GM19452 (cell line): ENCODE data around the gene UBAC2.
A peak's percentile ranks its signal among the peaks of the same experiment; 100 is the strongest.

Source experiments
- ATAC-seq: cut with Tn5 transposase; IDR thresholded peaks from one replicate; pipeline ENCODE4 v1.9.1; 2021; ENCODE audit not compliant: unreplicated experiment

The UBAC2 gene

DNA sequence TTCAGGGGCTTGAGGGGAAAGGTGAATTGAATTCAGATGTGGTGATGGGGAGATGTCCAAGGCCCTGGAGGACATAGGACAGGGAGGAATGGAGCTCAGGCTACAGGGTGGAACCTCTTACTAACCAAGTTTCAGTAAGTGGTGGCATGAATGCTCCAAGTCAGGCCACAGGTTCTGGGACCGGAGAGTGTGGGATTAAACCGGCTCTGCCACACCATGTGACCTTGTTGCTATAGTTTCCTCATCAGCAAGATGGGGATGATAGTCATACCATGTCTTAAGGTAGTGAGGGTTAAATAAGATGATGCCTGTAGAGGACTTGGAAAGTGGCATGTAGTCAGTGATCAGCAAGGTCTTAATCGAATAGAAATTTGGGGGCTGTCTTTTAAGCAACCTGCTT, 90.2 kb downstream of the UBAC2 start:
- no peak for ATAC-seq

DNA sequence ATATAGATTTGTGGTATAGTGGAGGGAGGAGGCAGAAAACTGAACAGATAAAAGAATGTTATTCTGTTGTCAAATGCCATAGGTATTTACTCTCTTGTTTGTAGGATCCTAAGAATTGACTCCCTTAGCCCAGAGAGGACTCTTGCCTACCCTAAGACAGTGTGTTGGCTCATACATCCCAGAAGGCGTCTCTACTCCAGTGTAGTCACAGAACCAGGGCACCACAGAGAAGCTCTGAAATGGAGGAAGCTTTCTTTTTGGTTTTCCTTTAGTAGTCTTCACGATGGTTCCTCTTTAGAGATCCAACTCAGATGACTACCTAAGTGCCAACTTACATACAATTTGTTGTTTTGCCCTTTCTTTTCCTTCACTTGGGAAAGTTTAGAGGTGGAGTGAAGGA, 92.5 kb downstream of the UBAC2 start:
- ATAC-seq, result no peak

DNA sequence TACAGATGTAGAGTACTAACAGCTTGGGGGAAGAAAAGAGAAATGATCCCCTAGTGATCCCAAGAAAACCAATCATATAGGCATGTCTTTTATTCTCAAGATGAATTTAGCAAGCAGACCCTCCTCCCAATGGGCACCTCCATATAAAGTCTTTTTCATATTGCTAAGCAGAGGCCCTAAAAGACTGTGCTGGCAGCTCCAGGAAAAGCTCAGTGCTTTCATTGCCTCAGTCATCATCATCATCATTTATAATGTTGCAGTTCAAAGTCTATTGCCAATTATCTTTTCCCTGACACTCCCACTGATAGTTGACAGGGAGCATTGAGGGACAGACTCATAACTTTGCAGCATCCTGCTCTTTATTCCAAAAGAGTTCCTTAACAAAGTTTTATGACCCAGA, 93.5 kb downstream of the UBAC2 start:
- no peak for ATAC-seq

DNA sequence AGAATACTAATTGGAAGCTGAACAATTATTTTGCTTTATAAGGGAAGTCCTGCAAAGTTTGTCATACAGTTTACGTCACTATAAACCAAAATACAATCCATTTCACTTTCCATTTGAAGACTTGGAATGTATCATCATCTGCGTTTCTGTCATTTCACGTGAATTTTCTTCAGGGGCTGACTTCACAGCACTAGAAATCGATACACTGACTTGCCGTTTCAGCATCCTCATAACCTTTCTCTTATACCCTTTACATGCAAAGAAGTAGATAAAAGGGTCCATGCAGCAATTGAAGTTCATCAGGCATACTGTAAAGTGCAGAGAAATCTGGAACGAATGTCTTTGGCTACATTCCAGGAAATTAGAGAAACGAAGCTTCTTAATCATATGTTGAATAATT, 94.3 kb downstream of the UBAC2 start:
- no peak for ATAC-seq

DNA sequence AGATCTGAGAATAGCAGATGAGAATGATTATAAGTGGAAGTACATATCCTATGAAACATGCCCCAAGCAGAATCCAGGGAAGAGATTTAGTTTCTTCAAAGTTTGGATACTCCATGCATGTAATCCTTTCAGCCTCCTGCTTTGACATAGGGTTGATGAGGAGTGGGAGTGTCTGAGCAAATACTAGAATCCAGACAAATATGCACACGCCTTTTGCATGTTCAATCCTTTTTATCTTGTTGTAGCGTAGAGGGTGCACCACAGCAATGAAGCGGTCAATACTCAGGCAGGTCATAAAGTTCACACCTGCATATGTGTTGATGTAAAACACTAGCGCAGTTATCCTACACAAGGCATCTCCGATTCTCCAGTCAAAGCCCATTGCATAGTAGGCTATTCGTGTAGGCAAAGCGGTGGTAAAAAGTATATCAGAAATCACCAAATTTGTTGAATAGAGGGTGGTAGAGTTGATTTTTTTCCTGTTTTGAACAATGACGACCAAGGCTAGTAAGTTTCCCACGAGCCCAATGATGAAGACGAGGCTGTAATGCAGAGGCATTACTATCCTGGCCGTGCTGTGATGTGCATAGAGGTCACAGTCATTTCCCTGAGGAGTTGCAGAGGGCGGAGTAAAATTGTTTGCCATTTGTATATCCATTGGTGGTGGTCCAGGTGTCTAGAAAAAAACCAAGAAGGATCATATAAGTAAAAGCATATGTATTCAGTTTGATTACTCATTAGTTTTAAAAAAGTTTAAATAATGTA, 95.0 kb downstream of the UBAC2 start:
- ATAC-seq, result no peak

DNA sequence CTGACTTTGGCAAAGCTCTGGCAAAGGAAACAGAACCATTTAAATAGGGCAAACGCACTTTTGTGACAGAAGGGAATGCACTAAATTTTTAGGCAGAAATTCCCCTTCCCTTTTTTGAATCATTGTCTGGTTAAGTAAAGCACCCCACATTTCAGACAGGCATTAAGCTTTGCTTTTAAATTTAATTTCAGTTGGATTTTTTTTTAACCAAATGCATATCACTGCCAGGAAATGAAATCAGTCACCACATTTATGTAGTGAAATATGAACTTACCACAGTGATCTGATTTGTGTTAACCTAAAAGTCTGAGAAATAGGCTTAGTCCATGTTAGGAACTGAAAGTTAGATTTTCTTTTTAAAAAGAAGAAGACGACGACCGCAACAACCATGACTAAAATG, 95.7 kb downstream of the UBAC2 start:
- no peak for ATAC-seq

DNA sequence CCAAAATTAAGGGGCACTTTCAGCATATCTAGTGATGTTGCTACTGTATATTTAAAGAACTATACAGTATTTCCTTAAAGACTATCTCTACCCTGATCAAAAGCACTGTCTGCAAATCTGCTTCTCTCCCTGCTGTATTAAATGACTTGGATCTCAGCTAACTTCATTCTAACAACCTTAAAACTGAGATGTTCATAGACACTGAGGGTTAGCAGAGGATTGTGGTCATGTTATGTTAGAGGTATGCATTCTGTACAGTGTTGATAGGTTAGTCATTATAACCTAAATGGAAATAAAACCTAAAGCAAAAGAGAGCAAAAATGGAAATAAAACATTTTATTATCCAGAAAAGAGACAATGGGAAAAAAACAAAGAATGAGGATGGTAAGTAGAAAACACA, 96.7 kb downstream of the UBAC2 start:
- ATAC-seq, result no peak

DNA sequence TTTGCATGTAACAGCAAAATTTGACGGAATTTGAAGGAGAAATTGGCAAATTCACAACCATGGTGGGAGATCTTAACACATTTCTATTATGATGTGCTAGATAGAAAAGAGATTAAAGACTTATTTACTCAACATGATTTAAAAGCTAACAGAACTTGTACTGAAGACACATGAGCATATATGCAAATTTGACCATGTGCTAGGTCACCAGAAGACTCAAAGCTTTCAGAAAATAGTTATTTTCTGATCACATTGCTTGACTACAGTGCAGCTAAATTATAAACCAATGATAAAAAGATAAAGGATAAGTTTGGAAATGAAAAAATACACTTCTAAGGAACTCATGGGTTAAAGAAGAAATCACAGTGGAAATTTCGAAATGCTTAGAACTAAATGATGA, 97.4 kb downstream of the UBAC2 start:
- ATAC-seq, result no peak

DNA sequence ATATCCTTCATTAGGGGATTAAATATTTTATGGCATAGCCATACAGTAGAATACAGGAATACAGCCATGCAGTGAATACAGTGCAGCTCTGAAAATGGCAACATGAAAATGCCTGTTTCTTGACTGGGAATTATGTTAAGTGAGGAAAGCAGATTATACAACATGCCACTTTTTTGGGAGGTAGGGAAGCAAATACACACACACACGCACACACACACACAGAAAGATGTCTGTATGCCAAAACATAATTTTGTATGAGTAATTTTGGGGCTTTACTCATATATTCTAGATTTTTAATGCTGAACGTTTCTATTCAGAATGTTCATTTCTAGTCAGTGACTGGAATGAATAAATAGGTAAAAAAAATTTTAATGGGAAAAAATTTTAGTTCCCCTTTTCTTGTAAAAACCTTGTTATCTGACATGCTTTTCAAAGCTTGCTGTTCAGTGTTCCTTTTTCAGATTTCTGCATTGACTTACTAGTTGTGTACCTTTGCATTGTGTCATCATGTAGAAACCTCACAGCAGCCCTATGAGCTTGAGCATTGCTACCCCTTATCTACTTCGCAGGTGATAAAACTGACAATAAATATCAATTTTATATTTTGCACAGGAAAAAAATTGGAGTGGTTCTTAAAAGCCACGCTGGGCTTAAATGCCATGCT, 98.7 kb downstream of the UBAC2 start:
- no peak for ATAC-seq

DNA sequence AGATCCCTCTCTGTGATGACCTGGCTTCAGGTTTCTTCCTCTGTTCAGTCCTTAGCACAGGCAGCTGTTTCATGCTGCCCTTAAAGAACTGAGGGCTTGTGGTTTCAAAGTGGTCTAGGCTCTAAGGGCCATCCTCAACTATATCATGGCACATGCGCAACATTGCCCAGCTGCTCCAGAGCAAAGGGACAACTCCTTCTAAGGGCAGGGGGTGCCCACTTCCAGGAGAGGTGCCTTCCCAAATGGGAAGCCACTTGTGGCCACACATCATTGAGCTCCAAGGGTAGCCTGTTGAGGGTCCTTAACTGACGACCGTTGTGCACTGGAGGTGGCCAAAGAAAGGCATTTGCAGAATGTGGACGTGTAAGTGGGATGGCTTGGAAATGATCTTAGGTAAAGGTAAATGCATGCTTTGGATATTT, 99.3 kb downstream of the UBAC2 start:
- no peak for ATAC-seq

DNA sequence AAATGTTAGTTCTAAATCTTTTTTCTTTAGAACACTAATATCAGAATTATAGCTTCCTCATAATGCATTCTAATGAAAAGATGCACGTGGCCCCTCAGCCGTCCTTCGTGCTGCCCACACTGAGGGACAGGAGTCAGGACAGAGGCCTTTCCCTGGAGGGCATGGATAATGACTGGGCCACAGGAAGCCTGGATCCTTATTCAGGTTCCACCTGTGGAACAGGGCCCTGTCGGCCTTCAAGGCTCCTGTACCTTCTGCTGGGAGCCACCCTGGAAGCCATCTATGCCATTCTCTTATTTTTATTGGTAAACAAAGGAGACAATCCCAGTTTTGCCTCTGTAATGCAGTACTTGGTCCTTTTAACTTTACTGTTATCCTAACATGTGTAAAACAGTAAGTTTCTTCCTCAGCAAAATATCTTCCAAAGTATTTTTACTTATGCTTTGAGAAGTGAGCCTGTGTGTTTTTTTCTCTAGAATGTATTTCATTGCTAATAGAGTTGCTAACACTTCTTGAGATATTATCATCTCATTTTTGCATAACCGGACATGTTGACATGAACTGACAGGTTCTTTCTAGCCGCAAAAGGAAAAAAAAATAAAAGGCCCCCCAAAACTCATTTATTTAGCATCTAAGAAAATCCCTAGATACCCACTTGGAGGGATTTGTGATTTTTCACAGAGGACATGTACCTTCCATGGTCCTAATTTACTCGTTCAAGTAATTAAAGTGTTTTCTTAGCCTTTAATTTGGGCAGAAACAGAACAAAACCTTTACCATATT, 100.6 kb downstream of the UBAC2 start:
- no peak for ATAC-seq

DNA sequence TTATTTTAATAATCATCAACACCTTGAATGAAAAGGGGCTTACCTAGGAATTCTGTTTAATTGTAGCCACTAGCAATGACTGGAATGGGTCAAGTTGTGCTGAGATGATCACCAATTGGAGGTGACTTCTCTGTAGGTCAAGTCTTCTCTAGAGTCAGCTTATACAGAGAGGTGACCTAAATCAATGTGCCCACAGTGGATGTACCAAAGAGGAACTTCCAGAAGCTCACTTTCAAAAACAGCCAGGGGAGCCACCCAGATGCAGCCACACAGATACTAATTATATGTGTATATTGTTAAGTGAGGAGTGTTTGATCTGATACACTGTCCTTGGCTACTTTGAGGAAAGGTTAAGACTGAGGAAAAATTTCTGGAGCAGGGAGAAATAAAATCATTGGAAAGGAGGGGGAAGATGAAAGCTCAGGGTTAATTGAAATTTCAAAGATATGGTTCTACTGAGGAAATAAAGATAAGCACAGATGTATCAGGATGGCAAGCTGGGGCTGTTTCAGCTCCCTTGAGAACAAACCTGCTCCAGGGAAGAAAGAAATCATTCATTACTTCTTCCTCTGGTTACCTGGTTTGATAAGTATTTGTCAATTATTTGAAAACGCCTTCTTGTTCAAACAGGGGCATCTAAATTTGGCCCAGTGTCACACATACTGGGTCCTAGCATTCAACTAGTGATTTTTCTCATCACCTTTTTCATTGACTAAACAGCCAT, 101.4 kb downstream of the UBAC2 start:
- ATAC-seq, result no peak

DNA sequence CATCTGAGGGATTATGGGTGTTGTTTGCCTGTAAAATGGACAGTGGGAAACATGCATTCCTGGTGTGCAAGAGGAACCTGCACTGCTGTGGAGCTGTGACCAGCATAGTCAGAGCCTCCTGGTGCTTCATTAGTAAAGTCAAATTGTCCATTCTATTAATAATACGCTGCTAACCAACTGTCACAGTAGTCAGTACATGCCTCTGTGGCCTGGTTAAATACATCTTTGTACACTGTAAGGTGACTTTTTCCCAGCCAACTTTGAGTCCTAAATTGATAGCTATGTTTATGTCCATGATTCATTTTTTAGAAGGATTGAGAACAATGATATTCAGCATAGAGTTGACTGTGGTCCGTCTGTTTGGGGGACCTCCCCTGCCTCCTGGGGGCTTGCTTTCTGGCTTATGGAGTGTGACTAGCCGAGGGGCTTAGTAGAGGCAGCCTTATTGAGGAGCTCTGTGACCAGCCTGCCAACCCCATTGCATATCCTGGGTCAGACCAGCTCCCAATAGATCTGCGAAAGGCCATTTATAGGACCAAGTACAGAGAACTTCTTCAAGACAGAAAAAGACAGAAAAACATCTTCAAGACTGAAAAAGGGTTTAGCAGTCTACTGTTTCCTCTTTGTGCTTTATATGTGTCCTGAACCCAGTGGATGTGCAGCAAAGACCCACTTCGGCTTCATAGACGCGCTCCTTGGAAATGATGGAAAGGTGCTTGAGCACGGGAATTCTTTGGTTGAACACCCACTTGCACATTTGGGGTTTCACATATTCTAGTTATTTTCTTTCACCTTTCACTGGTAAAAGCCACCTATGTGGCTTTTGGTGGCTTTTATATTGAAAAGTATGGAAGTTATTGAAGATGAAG, 102.2 kb downstream of the UBAC2 start:
- ATAC-seq, result no peak

DNA sequence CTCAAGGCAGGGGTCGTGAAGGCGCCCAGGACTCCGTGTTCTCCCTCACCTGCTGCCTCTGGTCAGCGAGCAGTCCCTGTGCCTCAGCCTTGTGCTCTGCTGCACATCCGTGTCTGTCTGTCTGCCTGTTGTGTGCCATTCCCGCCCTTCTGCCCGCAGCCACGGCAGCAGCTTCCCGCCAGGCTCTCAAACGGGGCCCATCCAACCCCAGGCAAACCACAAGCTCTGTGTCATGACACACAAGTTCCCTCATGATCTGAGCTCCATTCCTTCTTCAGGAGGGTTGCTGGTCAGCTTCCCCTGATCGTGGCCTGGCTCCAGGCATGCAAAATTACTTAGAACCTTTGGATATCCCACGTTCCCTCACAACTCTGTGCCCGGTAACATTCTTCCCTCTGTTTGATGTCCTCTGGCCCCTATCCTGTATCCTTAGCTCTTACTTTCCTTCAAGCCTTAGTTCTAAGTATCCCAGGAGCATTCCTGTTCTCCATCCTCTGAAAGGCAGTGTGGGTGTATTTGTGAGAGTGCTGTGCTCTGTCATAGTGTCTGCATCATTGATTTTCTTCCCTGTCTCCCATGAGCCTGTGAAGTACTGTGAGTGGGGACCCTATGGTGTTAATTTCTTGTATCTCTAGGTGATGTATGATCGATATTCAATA, 103.3 kb downstream of the UBAC2 start:
- ATAC-seq, result no peak

DNA sequence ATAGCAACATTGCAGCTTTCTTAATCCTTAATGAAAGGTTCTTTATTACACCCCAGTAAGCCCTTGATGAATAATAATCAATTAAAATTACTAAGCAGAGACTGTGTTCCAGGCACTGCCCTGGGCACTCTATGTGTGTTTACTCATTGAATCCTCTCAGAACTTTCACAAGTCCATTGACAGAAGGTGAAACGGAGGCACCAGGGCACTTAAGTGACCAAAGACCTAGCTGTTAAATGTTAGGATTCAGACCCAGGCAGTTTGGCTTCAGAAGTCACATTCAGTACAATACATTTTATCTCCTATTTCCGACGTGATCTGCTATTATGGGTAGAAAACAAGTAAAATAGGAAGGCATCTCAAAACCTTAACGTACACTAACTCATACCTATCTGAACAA, 103.9 kb downstream of the UBAC2 start:
- ATAC-seq, result no peak

DNA sequence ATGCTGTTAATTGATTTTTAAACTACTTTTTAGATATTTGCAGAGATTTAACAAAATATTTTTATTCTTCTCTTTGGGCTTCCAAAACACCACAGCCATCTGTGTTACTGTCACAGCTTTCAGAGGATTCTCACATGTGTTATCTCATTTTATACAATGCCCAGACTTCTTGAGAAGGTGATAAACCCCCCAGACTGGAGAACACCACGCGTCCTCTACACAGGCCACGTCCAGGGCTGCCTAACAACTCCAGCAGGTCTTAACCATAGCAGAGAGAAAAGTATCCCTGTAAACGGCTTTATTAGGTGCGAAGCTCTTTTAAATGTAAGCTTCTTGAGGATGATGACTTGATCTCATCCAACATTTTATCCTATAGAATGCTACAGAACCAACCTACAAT, 104.5 kb downstream of the UBAC2 start:
- ATAC-seq, result no peak

DNA sequence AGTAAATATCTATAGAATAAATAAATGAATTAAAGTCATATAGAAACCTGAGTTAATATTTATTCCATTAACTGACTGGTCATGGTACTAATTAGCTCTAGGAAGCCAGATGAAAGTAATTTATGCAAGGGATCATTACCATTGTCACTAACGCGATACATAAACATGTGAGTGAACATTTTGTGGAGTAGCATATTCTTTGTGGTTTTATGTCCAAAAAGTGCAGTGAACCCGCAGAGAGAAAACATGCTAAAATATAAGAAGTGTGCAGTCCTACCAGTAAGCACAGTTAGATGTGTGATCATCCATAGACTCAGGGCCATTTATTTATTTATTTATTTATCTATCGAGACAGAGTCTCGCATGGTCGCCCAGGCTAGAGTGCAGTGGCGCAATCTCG, 104.9 kb downstream of the UBAC2 start:
- no peak for ATAC-seq

DNA sequence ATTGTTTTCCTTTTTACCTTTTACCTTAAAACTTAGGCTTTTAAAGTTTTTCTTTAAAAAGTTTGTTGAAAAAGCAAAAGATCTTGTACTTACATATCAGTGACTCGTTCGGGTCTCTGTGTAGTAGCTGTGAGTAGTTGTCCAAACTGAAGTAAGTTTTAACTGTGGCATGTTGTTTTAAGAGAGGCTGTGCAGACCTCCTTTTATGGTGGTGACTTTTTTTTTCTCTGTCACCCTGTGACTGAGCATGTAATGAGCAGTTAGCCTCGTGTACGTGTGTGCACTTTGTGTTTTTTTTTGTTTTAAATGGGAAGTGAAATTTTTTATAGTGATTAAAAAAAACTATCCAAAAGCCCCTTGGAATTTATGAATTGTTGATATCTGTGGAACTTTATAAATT, 106.6 kb downstream of the UBAC2 start, which contains the start of gene GPR183:
Gene GPR183 (minus strand): TSS at position 153 of the 400 bp plus-strand sequence. CDS start 11,254 bp downstream, outside the sequence.
- ATAC-seq, result peak; percentile 63

DNA sequence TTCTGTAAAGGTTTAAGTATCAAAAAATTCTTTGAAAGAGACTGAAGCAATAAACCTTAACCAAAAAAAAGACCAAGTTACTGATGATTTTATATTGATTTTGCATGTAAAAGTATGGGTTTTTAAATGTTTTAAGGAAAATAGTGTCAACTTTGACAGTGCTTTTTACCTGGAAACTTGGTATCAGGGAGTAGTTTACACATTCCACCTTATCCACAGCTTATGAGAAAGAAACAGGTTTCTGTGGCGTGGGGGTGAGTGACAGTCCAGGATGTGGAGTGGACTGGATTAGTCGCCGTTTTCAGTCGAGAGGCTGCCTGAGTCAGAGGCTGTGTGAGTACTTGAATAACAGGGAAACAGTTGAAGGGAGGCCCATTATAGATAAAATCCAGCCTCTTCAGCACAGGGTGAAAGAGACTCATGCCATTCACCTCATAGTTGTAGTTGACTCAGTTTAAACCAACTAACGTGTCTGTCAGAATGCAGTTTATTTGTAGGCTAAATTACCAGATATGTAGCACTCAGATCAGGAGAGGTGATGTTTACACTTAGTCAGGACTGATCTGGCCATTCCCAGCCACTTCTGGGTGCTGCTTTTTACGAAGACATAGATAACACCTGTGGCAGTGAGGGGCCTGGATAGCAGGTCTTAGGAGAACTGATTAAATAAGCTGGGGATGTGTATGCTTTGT, 107.1 kb downstream of the UBAC2 start:
- peak; percentile 52 for ATAC-seq
